Tibial artery (tissue), 4 donors: Measurements from ENCODE around the gene RBPJL.

Experiments
- DNase-seq, 2 donors: peaks; one replicate each; pipeline ENCODE4 v3.0.0-alpha.2; 2019
- H3K27ac ChIP-seq, 2 donors: fragments of 200-600 bp; sonication (generic) in 1 of 2; 1 replicate in 1 of 2; 2 replicates in 1 of 2; pipeline ENCODE4 v1.5.1; 2018 to 2019; ENCODE audit warnings: mild to moderate bottlenecking in 1 of 2
- H3K27me3 ChIP-seq, 2 donors: fragments of 200-600 bp; sonication (generic) in 1 of 2; one replicate each; pipeline versions ENCODE4 v1.5.1 to v1.6.0; 2016 to 2019
- H3K36me3 ChIP-seq, 3 donors: fragments of 200-600 bp; sonication (generic) in 2 of 3; one replicate each; pipeline ENCODE4 v1.5.1; 2016 to 2019; ENCODE audit warnings: mild to moderate bottlenecking in 2 of 3
- H3K4me1 ChIP-seq, 4 donors: fragments of 200-600 bp; sonication (generic) in 2 of 4; 1 replicate in 3 of 4; 2 replicates in 1 of 4; pipeline ENCODE4 v1.5.1; 2016 to 2019
- H3K4me3 ChIP-seq, 2 donors: fragments of 200-600 bp; sonication (generic) in 1 of 2; 1 replicate in 1 of 2; 2 replicates in 1 of 2; pipeline ENCODE4 v1.5.1; 2018 to 2019; ENCODE audit warnings: mild to moderate bottlenecking in 2 of 2
- H3K9me3 ChIP-seq, 3 donors: fragments of 200-600 bp; sonication (generic) in 1 of 3; one replicate each; pipeline ENCODE4 v1.5.1; 2016 to 2019
- intact Hi-C: fragments of 100-400 bp; cut with DNase I; formaldehyde crosslinking; loops from one replicate; pipeline ENCODE4 v1.15.0; 2023; ENCODE audit warnings: low total_unique reads
- TF ChIP-seq, protein P1 (sequence below), 2 experiments: fragments of 200-600 bp in 1 of 2; fragments of 450-650 bp in 1 of 2; IDR thresholded peaks; one replicate each; pipeline ENCODE4 v1.5.1; 2017 to 2019; ENCODE audit warnings: antibody characterized with exemption in 2 of 2, mild to moderate bottlenecking in 1 of 2, moderate library complexity in 1 of 2

The RBPJL gene

DNA sequence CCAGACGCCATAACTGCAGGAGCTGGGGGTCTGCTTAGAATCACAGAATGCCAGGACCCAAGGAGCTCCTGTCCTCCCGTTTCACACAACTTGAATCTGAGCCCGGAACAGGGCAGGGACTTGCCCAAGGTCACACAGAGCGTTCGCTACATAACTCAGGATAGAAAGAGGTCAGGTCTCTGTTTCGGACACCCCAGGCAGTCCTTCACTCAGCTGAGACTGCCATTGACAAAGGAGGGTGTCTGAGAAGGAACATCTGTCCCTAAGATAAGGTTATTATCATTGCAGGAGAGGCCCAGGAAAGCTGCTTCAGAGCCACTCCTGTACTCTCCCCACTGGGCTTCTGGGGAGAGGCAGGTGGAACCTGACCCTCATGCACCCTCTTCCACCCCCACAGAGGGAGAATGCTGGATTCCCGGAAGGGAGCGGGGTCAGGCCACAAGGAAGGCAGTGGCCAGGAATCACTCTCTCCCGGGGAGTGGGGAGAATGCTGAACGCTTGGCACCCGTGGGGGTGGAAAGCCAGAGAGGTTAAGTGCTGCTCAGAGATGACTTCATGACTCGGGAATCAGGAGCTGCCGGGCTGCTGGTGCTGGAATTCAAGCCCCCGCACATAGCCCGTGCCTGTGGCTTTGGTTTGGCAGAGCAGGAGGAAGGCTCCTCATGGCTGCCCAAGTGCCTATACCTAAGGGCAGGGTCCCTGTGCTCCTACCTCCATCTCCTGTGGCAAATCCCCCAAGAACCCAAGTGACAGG lies 30.9 kb downstream of the RBPJL start:
- DNase-seq: peak in 1 of 2 donors; percentile 86
- TF ChIP-seq, protein P1, sequence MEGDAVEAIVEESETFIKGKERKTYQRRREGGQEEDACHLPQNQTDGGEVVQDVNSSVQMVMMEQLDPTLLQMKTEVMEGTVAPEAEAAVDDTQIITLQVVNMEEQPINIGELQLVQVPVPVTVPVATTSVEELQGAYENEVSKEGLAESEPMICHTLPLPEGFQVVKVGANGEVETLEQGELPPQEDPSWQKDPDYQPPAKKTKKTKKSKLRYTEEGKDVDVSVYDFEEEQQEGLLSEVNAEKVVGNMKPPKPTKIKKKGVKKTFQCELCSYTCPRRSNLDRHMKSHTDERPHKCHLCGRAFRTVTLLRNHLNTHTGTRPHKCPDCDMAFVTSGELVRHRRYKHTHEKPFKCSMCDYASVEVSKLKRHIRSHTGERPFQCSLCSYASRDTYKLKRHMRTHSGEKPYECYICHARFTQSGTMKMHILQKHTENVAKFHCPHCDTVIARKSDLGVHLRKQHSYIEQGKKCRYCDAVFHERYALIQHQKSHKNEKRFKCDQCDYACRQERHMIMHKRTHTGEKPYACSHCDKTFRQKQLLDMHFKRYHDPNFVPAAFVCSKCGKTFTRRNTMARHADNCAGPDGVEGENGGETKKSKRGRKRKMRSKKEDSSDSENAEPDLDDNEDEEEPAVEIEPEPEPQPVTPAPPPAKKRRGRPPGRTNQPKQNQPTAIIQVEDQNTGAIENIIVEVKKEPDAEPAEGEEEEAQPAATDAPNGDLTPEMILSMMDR (IDR thresholded peaks at IDR 0.05): no peak

DNA sequence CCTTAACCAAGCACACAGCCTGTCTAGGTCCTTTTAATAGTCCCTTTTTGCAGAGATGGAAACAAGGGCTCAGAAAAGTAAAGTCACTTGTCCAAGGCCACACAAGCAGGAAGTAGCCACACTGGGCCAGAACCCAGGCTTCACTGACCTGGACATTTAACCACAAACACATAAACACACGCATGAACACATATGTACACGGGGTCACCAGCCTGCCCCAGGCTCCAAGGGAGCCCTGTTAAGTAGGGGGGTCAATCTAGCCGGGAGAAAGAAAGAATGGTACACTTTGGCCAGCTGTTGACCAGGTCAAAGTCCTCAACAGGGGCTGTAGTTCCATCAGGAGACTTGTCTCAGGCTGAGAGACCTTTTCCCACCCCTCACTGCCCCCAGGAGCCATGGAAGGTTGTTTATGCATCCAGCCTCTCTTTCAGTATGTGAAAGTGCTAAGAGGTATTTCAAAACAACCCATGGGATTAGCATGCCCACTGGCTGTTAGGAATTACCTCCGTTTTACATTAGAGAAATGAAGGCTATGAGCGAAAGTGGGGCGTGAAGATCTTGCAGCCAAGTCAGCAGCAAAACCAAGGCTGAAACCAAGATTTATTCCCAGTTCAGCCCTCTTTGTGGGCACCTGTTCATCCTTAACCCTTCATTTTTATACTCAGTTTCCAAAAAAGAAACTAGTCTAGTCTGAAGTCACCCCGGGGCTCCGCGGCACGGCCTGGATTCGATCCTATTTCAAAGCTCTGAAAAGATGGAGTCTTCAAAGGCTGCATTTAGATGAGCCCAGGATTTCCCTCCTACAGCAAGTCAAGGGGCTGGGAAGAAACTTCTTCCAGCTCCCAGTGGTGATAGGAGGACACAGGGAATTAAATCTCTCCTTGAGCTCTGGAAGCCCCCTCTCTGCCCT lies 31.7 kb downstream of the RBPJL start:
- peak overlapping the region; percentile 86 to 98 for H3K27ac ChIP-seq
- no peaks in the 10 kb centered on the region for H3K27me3 ChIP-seq
- peak in 1 of 2 donors; percentile 29 for DNase-seq
- no peak overlapping the region for H3K4me3 ChIP-seq
- peaks cover 6 to 29% (median 15%) of the 10 kb centered on the region in 3 donors for H3K36me3 ChIP-seq
- peaks cover 5 to 82% (median 74%) of the 10 kb centered on the region in 4 donors for H3K4me1 ChIP-seq
- H3K9me3 ChIP-seq: no peaks in the 10 kb centered on the region
- intact Hi-C loops: loop anchor here (5.0 kb wide), 1 partner anchor 736 kb away; no protein-coding TSS in a partner anchor
- TF ChIP-seq, protein P1 (IDR thresholded peaks at IDR 0.05): no peak

More for the DNA sequence above, 30.9 kb downstream of the RBPJL start:
- Histone ChIP-seq H3K27me3 (no peaks in the 10 kb centered on the region), H3K27ac (peak overlapping the region; percentile 86 to 98), H3K4me1 (peaks cover 5 to 74% (median 65%) of the 10 kb centered on the region in 4 donors), H3K9me3 (no peaks in the 10 kb centered on the region), H3K36me3 (peaks cover 14 to 37% (median 22%) of the 10 kb centered on the region in 3 donors), H3K4me3 (no peak overlapping the region)
- intact Hi-C loops: loop anchor here (2.0 to 5.0 kb wide), 2 partner anchors 21 to 735 kb away; no protein-coding TSS in a partner anchor

DNA sequence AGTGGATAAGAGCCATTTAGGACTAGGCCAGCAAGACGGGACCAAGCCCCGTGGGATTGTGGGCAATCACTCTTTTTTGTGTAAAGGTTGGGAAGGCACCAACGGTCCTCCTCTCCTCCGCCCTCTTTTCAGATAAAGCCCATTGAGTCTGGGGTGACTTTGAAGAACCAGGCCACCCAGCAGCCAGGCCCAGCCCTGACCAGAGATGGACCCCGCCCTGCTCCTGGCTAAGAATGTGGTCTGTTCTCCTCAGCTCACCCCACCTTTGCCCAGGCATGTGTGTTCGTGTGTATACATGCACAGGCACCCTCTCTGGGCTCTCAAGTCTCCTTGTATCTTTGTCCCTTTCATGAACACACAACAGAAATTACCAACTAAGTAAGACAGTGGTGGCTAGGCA lies 32.4 kb downstream of the RBPJL start:
- H3K4me3 ChIP-seq: no peak overlapping the region
- no peaks in the 10 kb centered on the region for H3K27me3 ChIP-seq
- peaks cover 5 to 89% (median 81%) of the 10 kb centered on the region in 4 donors for H3K4me1 ChIP-seq
- intact Hi-C loops: loop anchor here (5.0 kb wide), 1 partner anchor 737 kb away; no protein-coding TSS in a partner anchor
- TF ChIP-seq, protein P1 (IDR thresholded peaks at IDR 0.05): no peak
- DNase-seq: peak in 1 of 2 donors; percentile 51
- no peaks in the 10 kb centered on the region for H3K9me3 ChIP-seq
- H3K36me3 ChIP-seq: peaks cover 3 to 23% (median 15%) of the 10 kb centered on the region in 3 donors
- H3K27ac ChIP-seq: peak overlapping the region; percentile 86 to 98

DNA sequence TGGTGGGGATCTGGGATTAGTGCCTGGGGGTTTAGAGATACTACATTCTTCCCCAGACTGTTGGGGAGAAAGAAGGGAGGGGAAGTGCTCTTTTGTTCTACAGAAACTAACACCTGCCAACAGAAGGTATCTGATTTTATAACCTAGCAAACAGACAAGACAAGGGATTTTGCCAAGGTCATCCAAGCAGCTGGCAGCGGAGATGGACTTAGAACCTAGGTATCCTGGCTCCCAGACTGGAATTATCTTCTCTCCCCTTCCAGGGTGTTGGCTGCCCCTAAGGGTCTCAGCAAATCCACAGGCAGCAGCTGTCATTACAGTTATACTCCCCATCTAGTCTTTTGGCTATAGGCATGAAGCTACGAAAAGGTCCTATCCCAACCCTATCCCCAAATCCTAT lies 33.2 kb downstream of the RBPJL start:
- peak overlapping the region; percentile 86 to 98 for H3K27ac ChIP-seq
- peak in 1 of 2 donors; percentile 15 for DNase-seq
- no peaks in the 10 kb centered on the region for H3K27me3 ChIP-seq
- peaks cover 0 to 16% (median 11%) of the 10 kb centered on the region in 3 donors for H3K36me3 ChIP-seq
- no peaks in the 10 kb centered on the region for H3K9me3 ChIP-seq
- intact Hi-C loops: loop anchor here (5.0 to 10.0 kb wide), 2 partner anchors 737 to 1155 kb away; partner anchors contain the start of gene JPH2
- H3K4me3 ChIP-seq: no peak overlapping the region
- TF ChIP-seq, protein P1 (IDR thresholded peaks at IDR 0.05): no peak
- peaks cover 5 to 96% (median 87%) of the 10 kb centered on the region in 4 donors for H3K4me1 ChIP-seq

DNA sequence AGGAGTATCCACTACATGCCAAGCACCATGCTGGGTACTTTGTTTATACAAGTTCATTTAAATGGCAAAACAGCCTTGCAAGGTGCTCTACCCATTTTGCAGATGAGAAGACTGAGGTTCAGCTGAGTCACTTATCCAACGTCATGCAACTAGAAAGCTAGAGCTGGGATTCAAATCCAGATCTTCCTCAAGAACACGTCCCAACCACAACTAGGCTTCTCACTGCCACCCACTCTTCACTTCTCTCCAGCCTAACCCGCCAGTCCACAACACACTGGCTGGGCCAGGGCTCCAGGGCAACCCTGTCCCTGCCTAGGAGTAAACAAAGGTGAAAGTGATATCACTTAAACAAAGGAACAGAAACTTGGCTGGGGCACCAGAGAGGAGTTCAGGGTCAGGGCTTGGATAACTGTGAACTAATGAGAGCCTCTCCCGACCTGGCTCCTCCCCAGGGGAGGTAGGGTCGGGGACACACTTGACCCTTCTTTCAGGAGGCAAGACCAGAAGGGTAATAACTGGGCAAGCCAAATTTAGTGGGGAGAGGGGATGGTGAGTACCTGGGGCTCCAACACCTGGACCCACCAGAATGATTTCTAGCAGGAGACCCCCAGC lies 33.7 kb downstream of the RBPJL start:
- DNase-seq: peak in 1 of 2 donors; percentile 51
- intact Hi-C loops: loop anchor here (10.0 kb wide), 1 partner anchor 1156 kb away; the partner anchor contains the start of gene JPH2
- TF ChIP-seq, protein P1 (IDR thresholded peaks at IDR 0.05): no peak
- peaks cover 5 to 100% (median 93%) of the 10 kb centered on the region in 4 donors for H3K4me1 ChIP-seq
- H3K4me3 ChIP-seq: no peak overlapping the region
- H3K27me3 ChIP-seq: no peaks in the 10 kb centered on the region
- H3K27ac ChIP-seq: peak overlapping the region; percentile 86 to 98
- peaks cover 0 to 11% (median 6%) of the 10 kb centered on the region in 3 donors for H3K36me3 ChIP-seq
- H3K9me3 ChIP-seq: no peaks in the 10 kb centered on the region
